Sigmoid colon (tissue), 4 donors: ENCODE measurements around the gene MCAT.

Source experiments
- CTCF ChIP-seq, 4 experiments: fragments of 450-650 bp in 3 of 4; fragments of 200-600 bp in 1 of 4; IDR thresholded peaks; one replicate each; pipeline ENCODE4 v1.5.1; 2016 to 2019; ENCODE audit warnings: antibody characterized with exemption in 4 of 4, mild to moderate bottlenecking in 3 of 4, moderate library complexity in 2 of 4
- EP300 ChIP-seq, 4 donors: sonication (generic); formaldehyde crosslinking; IDR thresholded peaks; one replicate each; pipeline ENCODE4 v1.6.1; 2017; ENCODE audit warnings: antibody characterized with exemption in 4 of 4
- POLR2A ChIP-seq, 2 donors: fragments of 450-650 bp; IDR thresholded peaks; one replicate each; pipeline ENCODE4 v1.6.1; 2016; ENCODE audit warnings: antibody characterized with exemption in 2 of 2, mild to moderate bottlenecking in 2 of 2, moderate library complexity in 2 of 2
- POLR2AphosphoS5 ChIP-seq, 4 donors: sonication (generic); formaldehyde crosslinking; IDR thresholded peaks; one replicate each; pipeline ENCODE4 v1.6.1; 2017; ENCODE audit warnings: antibody characterized with exemption in 4 of 4

- TF ChIP-seq CTCF (IDR thresholded peaks at IDR 0.05) (no peak), POLR2A (IDR thresholded peaks at IDR 0.05) (no peak), POLR2AphosphoS5 (IDR thresholded peaks at IDR 0.05) (no peak), EP300 (IDR thresholded peaks at IDR 0.05) (no peak)
These were observed 46.8 kb downstream of the MCAT start for GRCh38 chr22:43096420-43096819.
